MM.1S (cell line): ENCODE measurements around the gene ATG5.

Experiments
- CTCF ChIP-seq: fragments of 300-600 bp; sonication (generic); IDR thresholded peaks from 2 replicates; pipeline ENCODE4 v1.5.1; 2016; ENCODE audit warnings: antibody characterized with exemption, low read length, mixed read lengths
- EZH2 ChIP-seq: fragments of 300-600 bp; sonication (generic); optimal IDR thresholded peaks from 2 replicates; pipeline ENCODE3; 2017; ENCODE audit warnings: low read depth, mild to moderate bottlenecking, antibody characterized with exemption, low read length, mixed read lengths
- EZH2phosphoT487 ChIP-seq: fragments of 300-600 bp; sonication (generic); IDR thresholded peaks from 2 replicates; pipeline ENCODE4 v1.6.1; 2018; ENCODE audit warnings: antibody characterized with exemption, low read length

DNA sequence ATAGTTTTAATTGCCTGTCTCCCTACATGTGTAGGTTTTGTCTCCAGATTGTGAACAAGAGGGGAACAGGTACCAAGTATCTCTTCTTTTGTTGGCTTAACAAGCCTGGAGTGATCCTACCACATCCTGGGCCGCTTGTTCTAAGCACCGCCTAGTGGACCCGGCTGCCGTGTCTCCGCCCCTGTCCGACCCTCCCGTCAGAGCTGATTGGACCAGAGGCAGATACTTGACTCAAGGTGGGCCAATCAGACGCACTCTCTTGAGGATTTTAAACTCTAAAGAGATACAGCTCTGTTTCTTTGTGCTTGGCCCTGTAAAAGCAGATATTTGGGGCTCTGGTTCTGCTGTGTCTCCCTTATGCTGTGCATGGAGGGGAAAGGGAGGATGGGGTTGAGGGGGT lies 171.2 kb downstream of the ATG5 start:
- TF ChIP-seq CTCF = no peak
- no peak for TF ChIP-seq EZH2
- TF ChIP-seq EZH2phosphoT487 = no peak
